ENCODE results near the gene PYHIN1.
"Not testable (repeated sequence)": the region's sequence is repeated elsewhere in the genome, so short reads cannot be mapped to it uniquely, and the experiment has no call there.

Gene PYHIN1

GRCh38 chr1:159000070-159000409, 68.7 kb downstream of the PYHIN1 start:
- DNase-seq (ENCODE audit: low read depth), result no peak

DNA sequence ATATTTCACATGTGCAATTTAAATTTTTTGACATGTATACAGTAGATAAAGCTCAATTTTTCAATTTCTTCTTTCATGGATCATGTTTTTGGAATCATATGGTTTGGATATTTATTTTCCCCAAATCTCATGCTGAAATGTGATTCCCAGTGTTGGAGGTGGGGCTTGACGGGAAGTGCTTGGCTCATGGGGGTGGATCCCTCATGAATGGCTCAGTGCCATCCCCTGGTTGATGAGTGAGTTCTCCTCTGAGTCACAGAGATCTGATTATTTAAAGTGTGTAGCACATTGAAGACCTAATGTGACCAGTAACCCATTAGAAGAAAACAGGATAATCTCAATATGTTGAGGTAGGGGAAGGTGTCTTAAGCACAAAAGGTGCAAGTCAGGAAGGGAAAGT, 69.3 kb downstream of the PYHIN1 start:
- TF ChIP-seq, protein P1, sequence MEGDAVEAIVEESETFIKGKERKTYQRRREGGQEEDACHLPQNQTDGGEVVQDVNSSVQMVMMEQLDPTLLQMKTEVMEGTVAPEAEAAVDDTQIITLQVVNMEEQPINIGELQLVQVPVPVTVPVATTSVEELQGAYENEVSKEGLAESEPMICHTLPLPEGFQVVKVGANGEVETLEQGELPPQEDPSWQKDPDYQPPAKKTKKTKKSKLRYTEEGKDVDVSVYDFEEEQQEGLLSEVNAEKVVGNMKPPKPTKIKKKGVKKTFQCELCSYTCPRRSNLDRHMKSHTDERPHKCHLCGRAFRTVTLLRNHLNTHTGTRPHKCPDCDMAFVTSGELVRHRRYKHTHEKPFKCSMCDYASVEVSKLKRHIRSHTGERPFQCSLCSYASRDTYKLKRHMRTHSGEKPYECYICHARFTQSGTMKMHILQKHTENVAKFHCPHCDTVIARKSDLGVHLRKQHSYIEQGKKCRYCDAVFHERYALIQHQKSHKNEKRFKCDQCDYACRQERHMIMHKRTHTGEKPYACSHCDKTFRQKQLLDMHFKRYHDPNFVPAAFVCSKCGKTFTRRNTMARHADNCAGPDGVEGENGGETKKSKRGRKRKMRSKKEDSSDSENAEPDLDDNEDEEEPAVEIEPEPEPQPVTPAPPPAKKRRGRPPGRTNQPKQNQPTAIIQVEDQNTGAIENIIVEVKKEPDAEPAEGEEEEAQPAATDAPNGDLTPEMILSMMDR (conservative IDR thresholded peaks at IDR 0.05; ENCODE audit: control insufficient read depth, insufficient read depth, low read depth, low read length), result no peak
- peak overlapping the region; percentile 67 for H3K4me3 ChIP-seq (ENCODE audit: control insufficient read depth, low read depth, low read length)
- DNase-seq (ENCODE audit: low read depth), result peak; percentile 97

More at GRCh38 chr1:159000070-159000409, 68.7 kb downstream of the PYHIN1 start:
- TF ChIP-seq, protein P1 (conservative IDR thresholded peaks at IDR 0.05; ENCODE audit: control insufficient read depth, insufficient read depth, low read depth, low read length), result no peak
- peak overlapping the region; percentile 67 for H3K4me3 ChIP-seq (ENCODE audit: control insufficient read depth, low read depth, low read length)

GRCh38 chr1:159005161-159005560, 73.8 kb downstream of the PYHIN1 start:
- DNase-seq (ENCODE audit: low read depth), result peak; percentile 54
- H3K4me3 ChIP-seq (ENCODE audit: control insufficient read depth, low read depth, low read length), result no peak overlapping the region
- TF ChIP-seq, protein P1 (conservative IDR thresholded peaks at IDR 0.05; ENCODE audit: control insufficient read depth, insufficient read depth, low read depth, low read length), result no peak

DNA sequence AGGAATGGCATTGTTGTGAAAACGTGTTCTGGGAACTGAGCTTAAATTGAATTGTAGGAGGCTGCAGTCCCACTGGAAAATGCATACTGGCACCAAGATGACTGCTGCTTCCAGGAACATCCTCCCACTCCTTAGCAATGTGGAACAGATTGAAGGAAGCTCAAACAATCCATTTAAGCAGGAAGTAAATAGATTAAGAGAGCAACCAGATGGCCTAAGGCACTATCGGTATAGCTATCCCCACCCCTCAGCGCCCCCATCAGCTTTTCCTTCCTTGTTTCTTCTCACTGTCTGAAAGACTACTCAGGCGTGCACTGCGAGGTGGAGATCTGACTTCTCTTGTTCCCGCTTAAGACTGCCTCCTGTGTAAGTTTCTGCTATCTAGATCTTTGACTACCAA, 74.3 kb downstream of the PYHIN1 start:
- peak; percentile 42 for DNase-seq (ENCODE audit: low read depth)
- H3K4me3 ChIP-seq (ENCODE audit: control insufficient read depth, low read depth, low read length), result no peak overlapping the region
- TF ChIP-seq, protein P1 (conservative IDR thresholded peaks at IDR 0.05; ENCODE audit: control insufficient read depth, insufficient read depth, low read depth, low read length), result no peak

GRCh38 chr1:159006210-159006807, 75.0 kb downstream of the PYHIN1 start:
- not testable (repeated sequence) for DNase-seq (ENCODE audit: low read depth); H3K4me3 ChIP-seq (ENCODE audit: control insufficient read depth, low read depth, low read length)

DNA sequence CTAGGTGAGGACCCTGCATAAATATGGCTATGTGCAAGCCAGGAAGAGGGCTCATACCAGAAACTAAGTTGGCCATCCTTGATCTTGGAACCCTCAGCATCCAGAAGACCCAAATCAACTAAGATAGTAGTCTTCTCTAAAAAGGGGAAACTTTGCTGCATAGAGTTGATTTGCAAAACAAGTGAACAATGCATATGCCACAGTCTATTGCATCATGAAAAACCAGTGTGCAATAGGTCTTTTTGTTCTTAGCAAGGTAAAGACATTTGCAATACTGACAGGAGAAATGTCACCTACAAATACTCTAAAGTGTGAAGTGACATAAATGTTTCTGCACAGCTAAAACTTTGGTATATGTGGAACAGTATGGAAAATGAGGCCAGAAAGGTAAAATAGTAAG, 76.4 kb downstream of the PYHIN1 start:
- H3K4me3 ChIP-seq (ENCODE audit: control insufficient read depth, low read depth, low read length), result no peak overlapping the region
- DNase-seq (ENCODE audit: low read depth), result no peak
- TF ChIP-seq, protein P1 (conservative IDR thresholded peaks at IDR 0.05; ENCODE audit: control insufficient read depth, insufficient read depth, low read depth, low read length), result no peak

- no peak overlapping the region for H3K4me3 ChIP-seq (ENCODE audit: control insufficient read depth, low read depth, low read length)
- DNase-seq (ENCODE audit: low read depth), result peak; percentile 26
Observed at GRCh38 chr1:159008744-159009188, 77.4 kb downstream of the PYHIN1 start.

More at GRCh38 chr1:159008744-159009188, 77.4 kb downstream of the PYHIN1 start:
- TF ChIP-seq, protein P1 (conservative IDR thresholded peaks at IDR 0.05; ENCODE audit: control insufficient read depth, insufficient read depth, low read depth, low read length), result no peak
